Measurements from ENCODE around the gene CPNE4.

The CPNE4 gene

DNA sequence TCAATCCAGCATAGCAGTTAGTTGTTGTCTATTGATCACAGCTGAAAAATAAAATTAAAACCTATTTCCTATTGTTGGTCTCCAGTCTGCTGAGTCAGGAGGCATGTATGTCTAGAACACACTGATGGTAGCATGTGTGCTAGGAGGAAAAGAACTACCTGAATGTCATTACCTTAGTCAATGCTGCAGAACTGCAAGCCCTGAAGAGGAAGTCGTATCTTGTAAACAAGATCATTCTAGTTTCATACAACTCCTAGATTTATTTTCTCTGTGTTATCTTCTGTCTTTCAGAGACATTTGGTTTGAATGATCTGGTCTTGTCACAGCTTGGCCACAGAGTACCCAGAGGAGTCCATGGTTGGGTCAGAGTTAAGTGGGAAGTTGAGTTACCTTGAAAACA lies 422.1 kb downstream of the CPNE4 start:
- Histone ChIP-seq H3K9ac (ENCODE audit: low read length) (no peak overlapping the region), H3K27me3 (ENCODE audit: control insufficient read depth, insufficient read depth, low read length) (no peaks in the 10 kb centered on the region), H3K4me1 (ENCODE audit: control insufficient read depth, insufficient read depth, low read length) (no peaks in the 10 kb centered on the region), H3K4me3 (ENCODE audit: low read length) (no peak overlapping the region), H3K36me3 (ENCODE audit: control insufficient read depth, insufficient read depth, low read length) (no peaks in the 10 kb centered on the region), H3K27ac (ENCODE audit: low read depth, low read length) (no peak overlapping the region)

GRCh38 chr3:131610174-131610573 lies 424.6 kb downstream of the CPNE4 start:
- Histone ChIP-seq H3K36me3 (ENCODE audit: control insufficient read depth, insufficient read depth, low read length) (no peaks in the 10 kb centered on the region), H3K27ac (ENCODE audit: low read depth, low read length) (no peak overlapping the region), H3K4me1 (ENCODE audit: control insufficient read depth, insufficient read depth, low read length) (no peaks in the 10 kb centered on the region), H3K27me3 (ENCODE audit: control insufficient read depth, insufficient read depth, low read length) (no peaks in the 10 kb centered on the region), H3K4me3 (ENCODE audit: low read length) (no peak overlapping the region), H3K9ac (ENCODE audit: low read length) (no peak overlapping the region)

- Histone ChIP-seq H3K4me3 (ENCODE audit: low read length) (no peak overlapping the region), H3K4me1 (ENCODE audit: control insufficient read depth, insufficient read depth, low read length) (no peaks in the 10 kb centered on the region), H3K27me3 (ENCODE audit: control insufficient read depth, insufficient read depth, low read length) (no peaks in the 10 kb centered on the region), H3K27ac (ENCODE audit: low read depth, low read length) (no peak overlapping the region), H3K36me3 (ENCODE audit: control insufficient read depth, insufficient read depth, low read length) (no peaks in the 10 kb centered on the region), H3K9ac (ENCODE audit: low read length) (no peak overlapping the region)
Measured at GRCh38 chr3:131608741-131609140, 426.1 kb downstream of the CPNE4 start.

- no peaks in the 10 kb centered on the region for H3K27me3 ChIP-seq (ENCODE audit: control insufficient read depth, insufficient read depth, low read length)
- H3K36me3 ChIP-seq (ENCODE audit: control insufficient read depth, insufficient read depth, low read length), result no peaks in the 10 kb centered on the region
- no peaks in the 10 kb centered on the region for H3K4me1 ChIP-seq (ENCODE audit: control insufficient read depth, insufficient read depth, low read length)
- no peak overlapping the region for H3K27ac ChIP-seq (ENCODE audit: low read depth, low read length)
- no peak overlapping the region for H3K9ac ChIP-seq (ENCODE audit: low read length)
- no peak overlapping the region for H3K4me3 ChIP-seq (ENCODE audit: low read length)
Measured at GRCh38 chr3:131608296-131608695, 426.5 kb downstream of the CPNE4 start.

GRCh38 chr3:131605916-131606315 lies 428.9 kb downstream of the CPNE4 start:
- no peak overlapping the region for H3K9ac ChIP-seq (ENCODE audit: low read length)
- no peaks in the 10 kb centered on the region for H3K36me3 ChIP-seq (ENCODE audit: control insufficient read depth, insufficient read depth, low read length)
- no peaks in the 10 kb centered on the region for H3K27me3 ChIP-seq (ENCODE audit: control insufficient read depth, insufficient read depth, low read length)
- H3K4me1 ChIP-seq (ENCODE audit: control insufficient read depth, insufficient read depth, low read length), result no peaks in the 10 kb centered on the region
- no peak overlapping the region for H3K4me3 ChIP-seq (ENCODE audit: low read length)
- no peak overlapping the region for H3K27ac ChIP-seq (ENCODE audit: low read depth, low read length)

DNA sequence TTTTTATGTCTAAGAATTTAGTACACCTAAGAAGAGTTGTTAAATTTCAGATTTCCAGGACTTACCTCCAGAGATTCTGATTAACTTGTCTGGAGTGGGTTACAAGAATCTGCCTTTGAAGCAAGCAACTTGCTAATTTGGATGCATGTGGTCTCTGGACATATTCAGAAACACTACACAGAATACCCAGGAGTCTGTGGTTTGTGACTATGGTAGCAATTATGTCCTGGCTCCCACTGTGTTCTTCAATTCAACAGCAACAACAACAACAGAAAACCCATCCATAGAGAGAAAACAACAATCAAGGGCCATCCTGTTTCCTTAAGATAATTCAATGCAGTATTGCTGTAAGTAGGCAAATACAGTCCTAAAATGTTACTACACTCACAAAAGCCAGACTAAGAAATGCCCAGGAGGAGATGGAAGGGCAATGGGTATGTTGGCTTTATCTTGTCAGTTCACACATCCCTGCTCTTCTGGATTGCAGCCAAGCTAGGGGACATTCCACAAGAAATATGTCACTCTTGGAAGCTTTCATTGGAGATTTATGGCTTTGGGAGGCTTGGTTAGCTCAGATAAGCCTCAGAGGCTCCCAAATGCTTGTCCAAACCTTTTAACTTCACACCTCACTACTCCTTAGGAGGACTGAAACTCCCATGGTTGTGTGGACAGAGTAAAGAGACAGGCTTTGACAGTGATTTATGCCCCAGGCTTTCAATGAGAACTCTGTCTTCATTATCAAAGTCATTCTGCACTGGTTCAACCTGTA lies 432.6 kb downstream of the CPNE4 start:
- Histone ChIP-seq H3K36me3 (ENCODE audit: control insufficient read depth, insufficient read depth, low read length) (no peaks in the 10 kb centered on the region), H3K4me3 (ENCODE audit: low read length) (no peak overlapping the region), H3K4me1 (ENCODE audit: control insufficient read depth, insufficient read depth, low read length) (no peaks in the 10 kb centered on the region), H3K27me3 (ENCODE audit: control insufficient read depth, insufficient read depth, low read length) (no peaks in the 10 kb centered on the region), H3K9ac (ENCODE audit: low read length) (no peak overlapping the region), H3K27ac (ENCODE audit: low read depth, low read length) (no peak overlapping the region)

GRCh38 chr3:131597816-131598215 lies 437.0 kb downstream of the CPNE4 start:
- H3K27me3 ChIP-seq (ENCODE audit: control insufficient read depth, insufficient read depth, low read length), result no peaks in the 10 kb centered on the region
- no peak overlapping the region for H3K27ac ChIP-seq (ENCODE audit: low read depth, low read length)
- no peaks in the 10 kb centered on the region for H3K4me1 ChIP-seq (ENCODE audit: control insufficient read depth, insufficient read depth, low read length)
- H3K4me3 ChIP-seq (ENCODE audit: low read length), result no peak overlapping the region
- no peaks in the 10 kb centered on the region for H3K36me3 ChIP-seq (ENCODE audit: control insufficient read depth, insufficient read depth, low read length)
- H3K9ac ChIP-seq (ENCODE audit: low read length), result no peak overlapping the region

GRCh38 chr3:131596884-131597283 lies 437.9 kb downstream of the CPNE4 start:
- H3K9ac ChIP-seq (ENCODE audit: low read length), result no peak overlapping the region
- no peak overlapping the region for H3K27ac ChIP-seq (ENCODE audit: low read depth, low read length)
- no peaks in the 10 kb centered on the region for H3K36me3 ChIP-seq (ENCODE audit: control insufficient read depth, insufficient read depth, low read length)
- H3K4me3 ChIP-seq (ENCODE audit: low read length), result no peak overlapping the region
- no peaks in the 10 kb centered on the region for H3K27me3 ChIP-seq (ENCODE audit: control insufficient read depth, insufficient read depth, low read length)
- no peaks in the 10 kb centered on the region for H3K4me1 ChIP-seq (ENCODE audit: control insufficient read depth, insufficient read depth, low read length)

GRCh38 chr3:131591394-131592014 lies 443.3 kb downstream of the CPNE4 start:
- no peak overlapping the region for H3K9ac ChIP-seq (ENCODE audit: low read length)
- H3K27ac ChIP-seq (ENCODE audit: low read depth, low read length), result no peak overlapping the region
- H3K4me3 ChIP-seq (ENCODE audit: low read length), result no peak overlapping the region
- H3K27me3 ChIP-seq (ENCODE audit: control insufficient read depth, insufficient read depth, low read length), result no peaks in the 10 kb centered on the region
- no peaks in the 10 kb centered on the region for H3K4me1 ChIP-seq (ENCODE audit: control insufficient read depth, insufficient read depth, low read length)
- no peaks in the 10 kb centered on the region for H3K36me3 ChIP-seq (ENCODE audit: control insufficient read depth, insufficient read depth, low read length)

GRCh38 chr3:131586277-131586676 lies 448.5 kb downstream of the CPNE4 start:
- Histone ChIP-seq H3K4me1 (ENCODE audit: control insufficient read depth, insufficient read depth, low read length) (no peaks in the 10 kb centered on the region), H3K27ac (ENCODE audit: low read depth, low read length) (no peak overlapping the region), H3K9ac (ENCODE audit: low read length) (no peak overlapping the region), H3K4me3 (ENCODE audit: low read length) (no peak overlapping the region), H3K36me3 (ENCODE audit: control insufficient read depth, insufficient read depth, low read length) (no peaks in the 10 kb centered on the region), H3K27me3 (ENCODE audit: control insufficient read depth, insufficient read depth, low read length) (no peaks in the 10 kb centered on the region)

DNA sequence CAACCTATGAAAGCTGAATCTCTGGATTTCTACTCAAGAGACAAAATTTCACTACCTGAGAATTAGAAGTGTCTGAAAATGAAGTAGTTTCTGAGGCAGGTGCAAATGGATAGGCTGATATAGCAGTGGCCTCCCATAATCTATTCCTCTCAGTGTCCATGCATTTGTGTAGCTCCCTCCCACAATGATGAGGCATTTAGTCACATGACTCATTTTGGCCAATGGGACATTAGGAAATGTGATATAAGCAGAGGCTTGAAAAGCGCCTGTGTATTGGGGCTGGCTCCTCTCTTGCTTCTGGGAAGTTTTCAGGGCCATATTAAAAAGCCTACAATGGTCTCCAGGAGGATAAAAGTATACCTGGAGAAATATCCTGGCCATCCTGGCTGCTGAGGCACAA lies 452.4 kb downstream of the CPNE4 start:
- Histone ChIP-seq H3K27ac (ENCODE audit: low read depth, low read length) (no peak overlapping the region), H3K36me3 (ENCODE audit: control insufficient read depth, insufficient read depth, low read length) (no peaks in the 10 kb centered on the region), H3K9ac (ENCODE audit: low read length) (no peak overlapping the region), H3K4me3 (ENCODE audit: low read length) (no peak overlapping the region), H3K27me3 (ENCODE audit: control insufficient read depth, insufficient read depth, low read length) (no peaks in the 10 kb centered on the region), H3K4me1 (ENCODE audit: control insufficient read depth, insufficient read depth, low read length) (no peaks in the 10 kb centered on the region)

DNA sequence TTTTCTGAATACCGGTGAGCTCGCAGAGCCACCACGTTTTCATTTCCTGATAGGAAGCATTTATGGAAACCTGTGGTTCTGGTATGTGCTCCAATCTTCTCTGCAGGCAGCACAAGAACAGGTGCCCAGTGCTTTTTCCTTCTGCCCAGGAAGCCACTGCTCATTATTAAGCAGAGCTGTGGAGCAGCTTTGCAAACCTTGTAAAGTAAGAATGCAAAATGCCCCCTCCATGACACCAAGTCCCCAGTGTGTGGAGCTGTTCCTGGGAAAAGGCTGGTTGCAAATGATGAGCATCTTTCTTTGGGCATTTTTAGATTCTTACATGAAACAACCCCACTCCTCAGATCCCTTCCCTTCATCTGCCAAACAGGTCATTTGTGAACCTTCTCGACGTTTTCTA lies 466.4 kb downstream of the CPNE4 start:
- H3K27me3 ChIP-seq (ENCODE audit: control insufficient read depth, insufficient read depth, low read length), result no peaks in the 10 kb centered on the region
- no peak overlapping the region for H3K27ac ChIP-seq (ENCODE audit: low read depth, low read length)
- H3K9ac ChIP-seq (ENCODE audit: low read length), result no peak overlapping the region
- no peaks in the 10 kb centered on the region for H3K4me1 ChIP-seq (ENCODE audit: control insufficient read depth, insufficient read depth, low read length)
- H3K4me3 ChIP-seq (ENCODE audit: low read length), result no peak overlapping the region
- no peaks in the 10 kb centered on the region for H3K36me3 ChIP-seq (ENCODE audit: control insufficient read depth, insufficient read depth, low read length)

- Histone ChIP-seq H3K27ac (ENCODE audit: low read depth, low read length) (no peak overlapping the region), H3K36me3 (ENCODE audit: control insufficient read depth, insufficient read depth, low read length) (no peaks in the 10 kb centered on the region), H3K27me3 (ENCODE audit: control insufficient read depth, insufficient read depth, low read length) (no peaks in the 10 kb centered on the region), H3K4me1 (ENCODE audit: control insufficient read depth, insufficient read depth, low read length) (no peaks in the 10 kb centered on the region), H3K4me3 (ENCODE audit: low read length) (no peak overlapping the region), H3K9ac (ENCODE audit: low read length) (no peak overlapping the region)
Measured at GRCh38 chr3:131564812-131565211, 470.0 kb downstream of the CPNE4 start.
